OCI-LY1 (cell line): ENCODE data around the gene KLRC1.
"Not testable (repeated sequence)": the region's sequence is repeated elsewhere in the genome, so short reads cannot be mapped to it uniquely, and the experiment has no call there.

Experiments used
- H2AFZ ChIP-seq: fragments of 200-600 bp; sonication (generic), shearing (Covaris generic); 2 replicates; pipeline ENCODE4 v1.6.0; 2014; ENCODE audit warnings: antibody characterized with exemption, mild to moderate bottlenecking, low read length
- H3F3A ChIP-seq: fragments of 200-600 bp; sonication (generic), shearing (Covaris generic); 2 replicates; pipeline ENCODE4 v1.6.0; 2014; ENCODE audit warnings: mild to moderate bottlenecking, antibody characterized with exemption, low read length, moderate library complexity; ENCODE audit not compliant: insufficient read depth
- H3K27ac ChIP-seq: fragments of 200-600 bp; sonication (generic); 2 replicates; pipeline ENCODE4 v1.5.1; 2014; ENCODE audit warnings: low read length, mixed run types, mild to moderate bottlenecking, low read depth; ENCODE audit not compliant: poor library complexity, severe bottlenecking
- H3K27me3 ChIP-seq: fragments of 200-600 bp; sonication (generic); 2 replicates; pipeline ENCODE4 v1.6.0; 2014; ENCODE audit warnings: antibody characterized with exemption, mild to moderate bottlenecking, low read length, moderate library complexity; ENCODE audit not compliant: insufficient read depth
- H3K36me3 ChIP-seq: fragments of 200-600 bp; sonication (generic); 2 replicates; pipeline ENCODE4 v1.6.1; 2014; ENCODE audit warnings: mild to moderate bottlenecking, antibody characterized with exemption, low read length, moderate library complexity, mixed read lengths; ENCODE audit not compliant: insufficient read depth
- H3K4me1 ChIP-seq: fragments of 200-600 bp; sonication (generic); 2 replicates; pipeline ENCODE4 v1.5.1; 2014; ENCODE audit warnings: mild to moderate bottlenecking, low read length, moderate library complexity; ENCODE audit not compliant: insufficient read depth, severe bottlenecking
- H3K4me2 ChIP-seq: fragments of 200-600 bp; sonication (generic), shearing (Covaris generic); 2 replicates; pipeline ENCODE4 v1.6.1; 2014; ENCODE audit warnings: low read length
- H3K4me3 ChIP-seq: fragments of 200-600 bp; sonication (generic); 2 replicates; pipeline ENCODE4 v1.5.1; 2014; ENCODE audit warnings: low read length, low read depth, mild to moderate bottlenecking, mixed read lengths; ENCODE audit not compliant: poor library complexity, severe bottlenecking
- H3K79me2 ChIP-seq: fragments of 200-600 bp; shearing (Covaris generic); 2 replicates; pipeline ENCODE4 v1.6.1; 2016; ENCODE audit warnings: mixed run types, low read length, mixed read lengths; ENCODE audit not compliant: insufficient read depth
- H3K9ac ChIP-seq: fragments of 200-600 bp; sonication (generic), shearing (Covaris generic); 2 replicates; pipeline ENCODE4 v1.6.1; 2014; ENCODE audit warnings: mild to moderate bottlenecking, low read length, mixed read lengths
- H3K9me2 ChIP-seq: fragments of 200-600 bp; sonication (generic), shearing (Covaris generic); 2 replicates; pipeline ENCODE4 v1.6.1; 2014; ENCODE audit warnings: low read depth, mild to moderate bottlenecking, low read length, mixed read lengths
- H3K9me3 ChIP-seq: fragments of 200-600 bp; shearing (Covaris generic); 2 replicates; pipeline ENCODE4 v1.6.1; 2014; ENCODE audit warnings: low read length, mixed read lengths
- H4K20me1 ChIP-seq: fragments of 200-600 bp; sonication (generic), shearing (Covaris generic); 2 replicates; pipeline ENCODE4 v1.6.0; 2016; ENCODE audit warnings: mild to moderate bottlenecking, low read length; ENCODE audit not compliant: insufficient read depth
- EZH2 ChIP-seq: fragments of 200-600 bp; sonication (generic), shearing (Covaris generic); IDR thresholded peaks from 2 replicates; pipeline ENCODE4 v1.8.0; 2017; ENCODE audit warnings: borderline replicate concordance, mixed run types, mild to moderate bottlenecking, antibody characterized with exemption, low read length, moderate library complexity, mixed read lengths
- TF ChIP-seq, protein P1 (sequence below): fragments of 200-600 bp; sonication (generic), shearing (Covaris generic); IDR thresholded peaks from 2 replicates; pipeline ENCODE4 v1.5.1; 2017; ENCODE audit warnings: mild to moderate bottlenecking, antibody characterized with exemption, low read length, moderate library complexity, mixed read lengths

Gene KLRC1

DNA sequence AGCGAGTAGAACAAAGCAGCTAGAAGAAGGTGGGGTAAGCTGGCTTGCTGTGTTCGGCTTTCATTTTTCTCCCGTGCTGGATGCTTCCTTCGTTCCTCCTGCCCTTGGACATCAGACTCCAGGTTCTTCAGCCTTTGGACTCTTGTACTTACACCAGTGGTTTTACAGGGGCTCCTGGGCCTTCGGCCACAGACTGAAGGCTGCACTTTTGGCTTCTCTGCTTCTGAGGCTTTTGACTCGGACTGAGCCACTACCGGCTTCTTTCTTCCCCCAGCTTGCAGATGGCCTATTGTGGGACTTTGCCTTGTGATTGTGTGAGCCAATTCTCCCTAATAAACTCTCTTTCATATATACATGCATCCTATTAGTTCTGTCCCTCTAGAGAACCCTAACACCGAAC is 27.2 kb downstream of the KLRC1 start:
- not testable (repeated sequence) for H3K4me3 ChIP-seq, H3K9me2 ChIP-seq, H3K79me2 ChIP-seq, H3K9me3 ChIP-seq, H2AFZ ChIP-seq, H3K36me3 ChIP-seq, H3K9ac ChIP-seq, H3K27ac ChIP-seq, H3K27me3 ChIP-seq, H4K20me1 ChIP-seq, H3K4me2 ChIP-seq, H3F3A ChIP-seq
- peaks cover 10% of the 10 kb centered on the region for H3K4me1 ChIP-seq

DNA sequence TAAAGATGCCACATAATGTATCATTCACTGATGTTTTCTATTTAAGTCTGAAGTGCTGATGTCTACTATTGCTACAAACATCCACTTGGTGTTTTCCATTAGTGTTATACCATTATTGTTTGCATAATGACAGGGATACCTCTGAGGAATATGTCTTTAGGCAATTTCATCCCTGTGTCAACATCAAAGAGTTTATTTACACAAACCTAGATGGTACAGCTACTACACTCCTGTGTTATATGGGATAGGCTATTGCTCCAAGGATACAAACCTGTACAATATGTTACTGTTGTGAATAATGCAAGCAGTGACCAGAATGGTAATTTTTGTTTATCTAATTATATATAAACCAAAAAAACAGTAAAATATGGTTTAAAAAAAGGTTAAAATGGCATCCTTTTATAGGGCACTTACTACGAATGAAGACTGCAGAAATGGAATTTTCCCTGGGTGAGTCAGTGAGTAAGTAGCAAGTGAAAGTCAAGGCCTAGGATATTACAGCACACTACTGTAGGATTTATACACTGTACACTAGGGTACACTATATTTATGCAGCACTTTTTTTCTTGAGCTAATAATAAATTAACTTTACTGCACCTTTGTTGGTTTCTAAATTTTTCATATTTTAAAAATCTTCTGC is 28.8 kb downstream of the KLRC1 start:
- H4K20me1 ChIP-seq, H3K9me3 ChIP-seq, H3F3A ChIP-seq, H3K9me2 ChIP-seq, H3K27me3 ChIP-seq, H3K9ac ChIP-seq, H3K4me3 ChIP-seq, H3K36me3 ChIP-seq, H2AFZ ChIP-seq, H3K79me2 ChIP-seq, H3K27ac ChIP-seq, H3K4me2 ChIP-seq: not testable (repeated sequence)
- H3K4me1 ChIP-seq = peaks cover 15% of the 10 kb centered on the region

DNA sequence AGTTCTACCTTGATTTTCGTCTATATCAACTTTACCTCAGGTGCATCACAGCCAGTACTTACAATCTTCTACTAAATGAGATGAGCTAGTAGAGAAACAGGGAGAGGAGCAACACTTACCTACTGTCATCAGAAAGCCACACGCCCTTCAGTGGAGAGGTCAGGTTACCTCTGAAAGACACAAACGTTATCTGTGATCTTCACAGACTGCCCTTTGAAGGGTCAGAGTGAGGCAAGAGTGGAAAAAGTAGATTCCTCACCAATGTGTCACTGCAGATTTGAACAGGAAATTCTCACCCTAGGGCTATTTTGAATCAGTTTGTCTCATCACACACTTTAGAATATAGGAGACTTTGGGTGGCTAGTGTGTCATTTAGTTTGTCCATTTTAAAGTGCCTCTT is 31.0 kb downstream of the KLRC1 start:
- not testable (repeated sequence) for H3K9me2 ChIP-seq, H3K27me3 ChIP-seq, H3K79me2 ChIP-seq, H4K20me1 ChIP-seq, H3K9me3 ChIP-seq, H2AFZ ChIP-seq, H3F3A ChIP-seq, H3K4me3 ChIP-seq, H3K4me2 ChIP-seq, H3K9ac ChIP-seq
- peak overlapping the region; percentile 72 for H3K27ac ChIP-seq
- peaks cover 30% of the 10 kb centered on the region for H3K4me1 ChIP-seq
- peaks cover 16% of the 10 kb centered on the region for H3K36me3 ChIP-seq

DNA sequence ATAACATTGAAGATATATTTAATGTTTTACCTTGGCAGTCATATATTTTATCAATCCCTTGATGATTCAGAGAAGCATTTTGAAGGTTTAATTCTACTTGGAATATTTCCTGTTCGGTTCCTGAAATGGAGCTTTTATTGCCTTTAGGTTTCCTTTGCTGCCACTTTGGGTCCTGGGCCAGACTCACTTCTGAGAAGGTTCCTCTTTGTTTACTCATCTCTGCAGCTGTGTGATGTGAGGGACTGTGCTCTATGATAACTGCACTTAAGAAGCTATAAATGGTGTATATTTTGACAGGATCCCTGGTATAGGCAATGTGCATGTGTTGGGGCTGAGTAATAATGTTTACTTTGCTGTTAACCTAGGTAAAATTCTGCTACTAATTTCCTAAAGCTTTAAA is 32.8 kb downstream of the KLRC1 start, which contains the start of gene KLRC3:
Gene KLRC3 (minus strand): TSS at position 262 of the 400 bp plus-strand sequence. CDS start 45 bp downstream, at position 217.
- H3F3A ChIP-seq, H4K20me1 ChIP-seq, H3K79me2 ChIP-seq, H2AFZ ChIP-seq, H3K27me3 ChIP-seq, H3K9me2 ChIP-seq, H3K9me3 ChIP-seq: not testable (repeated sequence)
- peak within 1 kb of the TSS; percentile 80 for H3K4me2 ChIP-seq
- peak within 1 kb of the TSS; percentile 96 for H3K4me3 ChIP-seq
- peak within 1 kb of the TSS; percentile 97 for H3K9ac ChIP-seq
- H3K27ac ChIP-seq = peak within 1 kb of the TSS; percentile 89
- peaks cover 44% of the 10 kb centered on the region for H3K4me1 ChIP-seq
- H3K36me3 ChIP-seq = peaks cover 32% of the 10 kb centered on the region

DNA sequence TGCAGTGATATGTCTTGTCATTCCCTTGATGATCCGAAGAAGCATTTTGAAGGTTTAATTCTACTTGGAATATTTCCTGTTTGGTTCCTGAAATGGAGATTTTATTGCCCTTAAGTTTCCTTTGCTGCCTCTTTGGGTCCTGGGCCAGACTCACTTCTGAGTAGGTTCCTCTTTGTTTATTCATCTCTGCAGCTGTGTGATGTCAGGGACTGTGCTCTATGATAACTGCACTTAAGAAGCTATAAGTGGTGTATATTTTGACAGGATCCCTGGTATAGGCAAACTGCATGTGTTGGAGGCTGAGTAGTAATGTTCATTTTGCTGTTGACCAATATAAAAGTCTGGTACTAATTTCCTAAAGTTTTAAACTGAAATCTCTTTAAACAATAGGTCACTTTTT is 43.8 kb downstream of the KLRC1 start, which contains the start of gene KLRC4:
Gene KLRC4 (minus strand): TSS at position 366 of the 400 bp plus-strand sequence. CDS start 182 bp downstream, at position 184.
- TF ChIP-seq, protein P1, sequence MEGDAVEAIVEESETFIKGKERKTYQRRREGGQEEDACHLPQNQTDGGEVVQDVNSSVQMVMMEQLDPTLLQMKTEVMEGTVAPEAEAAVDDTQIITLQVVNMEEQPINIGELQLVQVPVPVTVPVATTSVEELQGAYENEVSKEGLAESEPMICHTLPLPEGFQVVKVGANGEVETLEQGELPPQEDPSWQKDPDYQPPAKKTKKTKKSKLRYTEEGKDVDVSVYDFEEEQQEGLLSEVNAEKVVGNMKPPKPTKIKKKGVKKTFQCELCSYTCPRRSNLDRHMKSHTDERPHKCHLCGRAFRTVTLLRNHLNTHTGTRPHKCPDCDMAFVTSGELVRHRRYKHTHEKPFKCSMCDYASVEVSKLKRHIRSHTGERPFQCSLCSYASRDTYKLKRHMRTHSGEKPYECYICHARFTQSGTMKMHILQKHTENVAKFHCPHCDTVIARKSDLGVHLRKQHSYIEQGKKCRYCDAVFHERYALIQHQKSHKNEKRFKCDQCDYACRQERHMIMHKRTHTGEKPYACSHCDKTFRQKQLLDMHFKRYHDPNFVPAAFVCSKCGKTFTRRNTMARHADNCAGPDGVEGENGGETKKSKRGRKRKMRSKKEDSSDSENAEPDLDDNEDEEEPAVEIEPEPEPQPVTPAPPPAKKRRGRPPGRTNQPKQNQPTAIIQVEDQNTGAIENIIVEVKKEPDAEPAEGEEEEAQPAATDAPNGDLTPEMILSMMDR = no peak
- TF ChIP-seq EZH2 = no peak
- Histone ChIP-seq H3F3A (0 out of 2 replicates have a peak, but pooled peaks cover 7% of the 10 kb centered on the region), H2AFZ (no peak within 1 kb of the TSS), H4K20me1 (no peaks in the 10 kb centered on the region), H3K27ac (peak within 1 kb of the TSS; percentile 93), H3K4me3 (peak within 1 kb of the TSS; percentile 83), H3K36me3 (peaks cover 66% of the 10 kb centered on the region), H3K4me2 (peak within 1 kb of the TSS; percentile 70), H3K79me2 (peaks cover 54% of the 10 kb centered on the region), H3K9ac (peak within 1 kb of the TSS; percentile 77), H3K27me3 (no peaks in the 10 kb centered on the region), H3K9me3 (peaks cover 12% of the 10 kb centered on the region; the same call in 1 of the 2 replicates), H3K9me2 (no peaks in the 10 kb centered on the region), H3K4me1 (peaks cover 55% of the 10 kb centered on the region)
